H9 (cell line): ENCODE results near the gene ARHGEF10L. TPM values are rescaled to one million over a fixed set of nuclear protein-coding genes. Genes with fewer than 3 reads are reported as not detected.

Source experiments
- DNase-seq: peaks from one replicate; pipeline ENCODE4 v3.0.0-alpha.2; 2017
- H2AFZ ChIP-seq: one replicate; pipeline ENCODE4 v1.6.1; 2013; ENCODE audit warnings: mild to moderate bottlenecking, low read length, control low read depth, moderate library complexity
- H2AK5ac ChIP-seq: 2 replicates; pipeline ENCODE4 v1.6.1; 2013; ENCODE audit warnings: low read length, control low read depth, mixed read lengths; ENCODE audit not compliant: insufficient read length
- H2BK120ac ChIP-seq: one replicate; pipeline ENCODE4 v1.6.1; 2013; ENCODE audit warnings: low read depth, mild to moderate bottlenecking, low read length, control low read depth, inconsistent platforms; ENCODE audit not compliant: poor library complexity, severe bottlenecking
- H2BK12ac ChIP-seq: 2 replicates; pipeline ENCODE4 v1.6.1; 2013; ENCODE audit warnings: low read length, control low read depth, mixed read lengths, low read depth; ENCODE audit not compliant: insufficient read length
- H2BK15ac ChIP-seq: 2 replicates; pipeline ENCODE4 v1.6.1; 2013; ENCODE audit warnings: low read depth, low read length, control low read depth
- H2BK20ac ChIP-seq: one replicate; pipeline ENCODE4 v1.6.1; 2013; ENCODE audit warnings: low read depth, mild to moderate bottlenecking, low read length, control low read depth, inconsistent platforms; ENCODE audit not compliant: poor library complexity, severe bottlenecking
- H2BK5ac ChIP-seq: 2 replicates; pipeline ENCODE4 v1.6.1; 2013; ENCODE audit warnings: low read length, control low read depth, mixed read lengths; ENCODE audit not compliant: insufficient read length
- H3K14ac ChIP-seq: 2 replicates; pipeline ENCODE4 v1.6.1; 2013; ENCODE audit warnings: low read length, control low read depth; ENCODE audit not compliant: insufficient read depth
- H3K18ac ChIP-seq: 2 replicates; pipeline ENCODE4 v1.6.1; 2013; ENCODE audit warnings: low read depth, mild to moderate bottlenecking, mixed read lengths, low read length, control low read depth; ENCODE audit not compliant: insufficient read length
- H3K23ac ChIP-seq: 2 replicates; pipeline ENCODE4 v1.6.1; 2013; ENCODE audit warnings: low read length, control low read depth, mixed read lengths, low read depth; ENCODE audit not compliant: insufficient read length
- H3K23me2 ChIP-seq: 2 replicates; pipeline ENCODE4 v1.6.1; 2013; ENCODE audit warnings: low read depth, mild to moderate bottlenecking, mixed read lengths, low read length, control low read depth; ENCODE audit not compliant: insufficient read length, poor library complexity, severe bottlenecking
- H3K27ac ChIP-seq: 2 replicates; pipeline ENCODE4 v1.5.1; 2013; ENCODE audit warnings: low read length, control low read depth, mixed read lengths, low read depth; ENCODE audit not compliant: insufficient read length
- H3K27me3 ChIP-seq: 2 replicates; pipeline ENCODE4 v1.6.1; 2013; ENCODE audit warnings: low read length, control low read depth, inconsistent platforms; ENCODE audit not compliant: insufficient read depth
- H3K4ac ChIP-seq: 2 replicates; pipeline ENCODE4 v1.6.1; 2013; ENCODE audit warnings: low read depth, mild to moderate bottlenecking, control low read depth, inconsistent platforms, low read length, moderate library complexity
- H3K4me1 ChIP-seq: 2 replicates; pipeline ENCODE4 v1.6.1; 2013; ENCODE audit warnings: low read length, control low read depth, inconsistent platforms; ENCODE audit not compliant: insufficient read depth
- H3K4me2 ChIP-seq: 2 replicates; pipeline ENCODE4 v1.6.1; 2013; ENCODE audit warnings: low read length, control low read depth, mixed read lengths; ENCODE audit not compliant: insufficient read length, insufficient read depth
- H3K56ac ChIP-seq: 2 replicates; pipeline ENCODE4 v1.6.1; 2013; ENCODE audit warnings: low read depth, mild to moderate bottlenecking, mixed read lengths, low read length, control low read depth; ENCODE audit not compliant: insufficient read length
- H3K79me1 ChIP-seq: 2 replicates; pipeline ENCODE4 v1.6.1; 2013; ENCODE audit warnings: low read depth, mild to moderate bottlenecking, moderate library complexity, low read length, control low read depth, inconsistent platforms; ENCODE audit not compliant: insufficient read depth, poor library complexity, severe bottlenecking
- H3K79me2 ChIP-seq: 2 replicates; pipeline ENCODE4 v1.6.1; 2013; ENCODE audit warnings: low read length, control low read depth, inconsistent platforms; ENCODE audit not compliant: insufficient read depth
- H3K9ac ChIP-seq: 2 replicates; pipeline ENCODE4 v1.6.1; 2013; ENCODE audit warnings: low read length, control low read depth, mixed read lengths; ENCODE audit not compliant: insufficient read length; ENCODE audit errors: extremely low read depth
- H3K9me3 ChIP-seq: one replicate; pipeline ENCODE4 v1.6.1; 2013; ENCODE audit warnings: low read depth, low read length, inconsistent platforms; ENCODE audit not compliant: control insufficient read depth
- H3T11ph ChIP-seq: one replicate; pipeline ENCODE4 v1.6.1; 2013; ENCODE audit warnings: mild to moderate bottlenecking, low read length, control low read depth, inconsistent platforms
- H4K20me1 ChIP-seq: one replicate; pipeline ENCODE4 v1.6.1; 2013; ENCODE audit not compliant: control insufficient read depth, insufficient read length, insufficient read depth
- H4K5ac ChIP-seq: 2 replicates; pipeline ENCODE4 v1.6.1; 2013; ENCODE audit warnings: low read depth, mild to moderate bottlenecking, mixed read lengths, low read length, control low read depth; ENCODE audit not compliant: insufficient read length
- H4K8ac ChIP-seq: replicated peaks from 2 replicates; pipeline ENCODE4 v1.6.1; 2013; ENCODE audit warnings: low read length, control low read depth, mixed read lengths, low read depth; ENCODE audit not compliant: insufficient read length
- H4K91ac ChIP-seq: 2 replicates; pipeline ENCODE4 v1.6.1; 2013; ENCODE audit warnings: low read depth, mild to moderate bottlenecking, moderate library complexity, mixed read lengths, low read length, control low read depth; ENCODE audit not compliant: insufficient read length
- H3K27ac Mint-ChIP-seq, 3 experiments: 2 replicates in 2 of 3; 3 replicates in 1 of 3; pipeline ENCODE4 v1.8.0; 2020 to 2021; ENCODE audit warnings: mixed read lengths in 3 of 3, mild to moderate bottlenecking in 1 of 3, moderate library complexity in 1 of 3
- H3K27me3 Mint-ChIP-seq: 2 replicates; pipeline ENCODE4 v1.8.0; 2021; ENCODE audit warnings: low read depth, mild to moderate bottlenecking, moderate library complexity, mixed read lengths
- H3K36me3 Mint-ChIP-seq, 3 experiments: 2 replicates in 2 of 3; 3 replicates in 1 of 3; pipeline ENCODE4 v1.8.0; 2020 to 2021; ENCODE audit warnings: low read depth in 3 of 3, mixed read lengths in 3 of 3; ENCODE audit not compliant: insufficient read depth in 1 of 3
- H3K4me1 Mint-ChIP-seq, 2 experiments: 2 replicates each; pipeline ENCODE4 v1.8.0; 2020; ENCODE audit warnings: mixed read lengths in 2 of 2
- H3K4me3 Mint-ChIP-seq, 2 experiments: 2 replicates in 1 of 2; 3 replicates in 1 of 2; pipeline ENCODE4 v1.8.0; 2020 to 2021; ENCODE audit warnings: mild to moderate bottlenecking in 2 of 2, mixed read lengths in 2 of 2, moderate library complexity in 1 of 2
- H3K9me3 Mint-ChIP-seq, 2 experiments: 2 replicates in 1 of 2; 3 replicates in 1 of 2; pipeline ENCODE4 v1.8.0; 2020; ENCODE audit warnings: mild to moderate bottlenecking in 2 of 2, mixed read lengths in 2 of 2, moderate library complexity in 1 of 2
- CTCF ChIP-seq: fragments of 200-600 bp; sonication (generic); conservative IDR thresholded peaks from 3 replicates; pipeline ENCODE4 v1.8.0; 2021; ENCODE audit warnings: antibody characterized with exemption, mild to moderate bottlenecking
- WGBS: extraction: QIAGEN DNeasy Blood & Tissue Kit; methylation state at CpG from one replicate; pipeline ENCODE4 v1.1.7; 2013; ENCODE audit warnings: missing lambda C conversion rate, low lambda C conversion rate, mixed read lengths; ENCODE audit not compliant: insufficient read length; ENCODE audit errors: extremely low coverage; 5-methylcytosine and 5-hydroxymethylcytosine counted together
- total RNA-seq: library from RNA; stranded (reverse); gene quantifications from 2 replicates; pipeline ENCODE4 v1.2.1, GENCODE V29; 2021

ARHGEF10L gene
- total RNA-seq, 1 experiment from 2014 or later, result 20.2 TPM

- Histone ChIP-seq H3K27ac (no peak overlapping the region), H3K18ac (no peak overlapping the region), H3K79me1 (no peaks in the 10 kb centered on the region), H3T11ph (no peak overlapping the region), H3K9me3 (no peaks in the 10 kb centered on the region), H3K56ac (no peak overlapping the region), H4K5ac (no peak overlapping the region), H3K4me1 (no peaks in the 10 kb centered on the region), H2BK12ac (no peak overlapping the region), H4K91ac (no peak overlapping the region), H2AK5ac (no peak overlapping the region), H4K8ac (no peak overlapping the region), H3K9ac (no peak overlapping the region), H3K4me2 (no peak overlapping the region), H3K27me3 (no peaks in the 10 kb centered on the region), H2AFZ (no peak overlapping the region), H3K23me2 (no peaks in the 10 kb centered on the region), H2BK20ac (no peak overlapping the region), H2BK5ac (no peak overlapping the region), H3K14ac (no peak overlapping the region), H2BK120ac (no peak overlapping the region), H3K23ac (no peak overlapping the region), H3K4ac (no peak overlapping the region), H4K20me1 (peaks cover 1% of the 10 kb centered on the region), H3K79me2 (no peaks in the 10 kb centered on the region), H2BK15ac (no peak overlapping the region)
- peaks cover 4 to 6% of the 10 kb centered on the region in 2 experiments; a peak in 2 of 4 replicates for H3K4me1 Mint-ChIP-seq
- no CpG with 5 or more reads among the region's 6 CpGs for WGBS
- no peaks in the 10 kb centered on the region for H3K9me3 Mint-ChIP-seq
- no peaks in the 10 kb centered on the region for H3K27me3 Mint-ChIP-seq
- peaks cover 7 to 70% (median 45%) of the 10 kb centered on the region in 3 experiments for H3K36me3 Mint-ChIP-seq
- no peak for DNase-seq
- no peak for TF ChIP-seq CTCF
- no peak overlapping the region for H3K4me3 Mint-ChIP-seq
- peak overlapping the region in 1 of 3 experiments; percentile 81; a peak in 2 of 7 replicates for H3K27ac Mint-ChIP-seq
These were observed 91.5 kb downstream of the ARHGEF10L start for GRCh38 chr1:17630986-17631385.
